ENCODE results near the gene KCNG1. TPM values are rescaled to one million over a fixed set of nuclear protein-coding genes. Genes with fewer than 3 reads are reported as not detected.

Gene KCNG1
- total and polyA plus RNA-seq, 12 donors = 0.14 to 5.3 (median 1.3) TPM; not detected in 3

DNA sequence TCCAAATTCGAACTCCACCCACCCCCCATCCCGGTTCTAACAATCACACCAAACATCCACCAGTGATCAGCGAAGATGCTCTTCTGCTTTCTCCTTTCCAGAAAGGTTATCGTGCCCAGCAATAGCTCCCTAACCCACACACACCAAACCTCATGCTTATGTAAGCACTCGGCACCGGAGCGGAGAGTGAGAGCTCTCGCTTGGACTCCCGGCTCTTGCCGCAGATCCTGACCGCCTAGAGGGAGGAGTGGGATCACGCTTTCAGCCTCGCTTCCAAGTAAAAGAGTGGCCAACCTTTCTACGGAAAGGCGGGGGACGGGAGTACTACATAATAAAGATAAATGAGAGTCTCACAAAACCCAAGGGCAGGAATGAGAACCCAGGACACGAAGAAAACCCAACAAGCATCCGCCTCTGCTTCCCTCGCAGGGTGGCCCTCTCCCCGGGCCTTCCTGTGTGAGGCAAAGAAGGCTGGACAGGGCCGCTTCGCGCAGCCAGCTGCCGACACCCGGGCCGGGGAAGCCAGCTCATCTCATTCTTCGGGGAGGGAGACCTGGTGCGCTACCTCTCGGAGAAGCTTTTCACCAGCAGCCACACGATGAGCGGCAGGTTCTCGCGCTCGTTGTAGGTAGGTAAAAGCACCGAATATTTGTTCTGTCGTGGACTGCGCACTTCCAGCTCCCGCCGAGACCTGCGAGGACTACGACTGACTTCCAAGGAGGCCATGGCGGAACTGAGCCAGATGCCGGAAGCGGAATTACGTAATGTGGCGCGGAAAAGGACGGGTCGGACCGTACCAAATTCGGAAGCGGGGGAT is 64.9 kb downstream of the KCNG1 start, which contains the start of gene DPM1:
DPM1 (minus strand) TSS at position 735 of the 817 bp plus-strand sequence; CDS start at position 726, 9 bp downstream.
- WGBS, 4 donors = 0 to 1% (median 0%) methylated on average over 41 to 52 of the region's 52 CpGs
- peaks cover 0 to 10% of the 10 kb centered on the region in 2 donors for H3K36me3 ChIP-seq (replicated peaks in 1 of 2)
- H3K4me1 ChIP-seq (replicated peaks in 1 of 2) = peaks cover 22 to 67% of the 10 kb centered on the region in 2 donors
- peak within 1 kb of the TSS; percentile 60 to 96 (median 85) for H3K4me3 ChIP-seq
- H3K27ac ChIP-seq = peak within 1 kb of the TSS; percentile 66 to 97 (median 91)
- DNase-seq = peak; percentile 88 to 95 (median 91)
- no peaks in the 10 kb centered on the region for H3K9me3 ChIP-seq (replicated peaks in 1 of 3)
- TF ChIP-seq POLR2A (IDR thresholded peaks at IDR 0.05) (peak; percentile 69 to 95), CTCF (IDR thresholded peaks at IDR 0.05) (no peak)
- H3K27me3 ChIP-seq = no peaks in the 10 kb centered on the region
- intact Hi-C loops (cut with DNase I) = no loop called here

GRCh38 chr20:50957276-50957675 is 65.6 kb downstream of the KCNG1 start:
- H3K36me3 ChIP-seq (replicated peaks in 1 of 2) = peaks cover 0 to 13% of the 10 kb centered on the region in 2 donors
- peak overlapping the region in 4 of 5 donors; percentile 89 to 97 (median 92) for H3K27ac ChIP-seq
- intact Hi-C loops (cut with DNase I) = no loop called here
- TF ChIP-seq CTCF (IDR thresholded peaks at IDR 0.05) = no peak
- TF ChIP-seq POLR2A (IDR thresholded peaks at IDR 0.05) = no peak
- no peaks in the 10 kb centered on the region for H3K27me3 ChIP-seq
- no peaks in the 10 kb centered on the region for H3K9me3 ChIP-seq (replicated peaks in 1 of 3)
- peak overlapping the region in 2 of 4 donors; percentile 81 to 96 for H3K4me3 ChIP-seq
- peak in 1 of 7 donors; percentile 57 for DNase-seq
- WGBS, 4 donors = 9 to 15% (median 11%) methylated on average over 7 of the region's 7 CpGs
- peaks cover 22 to 72% of the 10 kb centered on the region in 2 donors for H3K4me1 ChIP-seq (replicated peaks in 1 of 2)

DNA sequence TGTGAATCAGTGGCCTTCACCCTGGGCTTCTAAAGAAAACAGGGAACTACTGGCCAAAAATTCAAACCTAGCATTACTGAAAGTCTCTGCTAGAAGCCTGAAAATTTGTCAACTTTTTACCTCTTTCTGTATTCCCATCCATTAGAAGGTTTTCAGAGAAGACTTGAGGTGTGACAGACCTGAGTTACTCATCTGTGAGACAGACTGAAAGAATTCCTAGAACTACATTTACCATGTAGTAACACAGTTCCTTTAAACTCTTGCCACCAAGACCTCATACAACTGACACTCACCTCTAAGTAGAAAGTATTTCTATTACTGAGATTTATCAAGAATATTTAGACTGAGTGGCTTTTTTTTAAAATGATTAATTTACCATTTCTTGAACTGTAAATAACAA is 69.1 kb downstream of the KCNG1 start:
- Histone ChIP-seq H3K27me3 (no peaks in the 10 kb centered on the region), H3K36me3 (replicated peaks in 1 of 2) (peaks cover 0 to 32% of the 10 kb centered on the region in 2 donors), H3K4me3 (no peak overlapping the region), H3K4me1 (replicated peaks in 1 of 2) (peaks cover 22 to 65% of the 10 kb centered on the region in 2 donors), H3K27ac (peak overlapping the region in 2 of 5 donors; percentile 10 to 17), H3K9me3 (replicated peaks in 1 of 3) (no peaks in the 10 kb centered on the region)
- no peak for TF ChIP-seq POLR2A (IDR thresholded peaks at IDR 0.05)
- TF ChIP-seq CTCF (IDR thresholded peaks at IDR 0.05) = no peak
- no peak for DNase-seq
- intact Hi-C loops (cut with DNase I) = no loop called here

Other genes starting within 250 kb of the KCNG1 start
- 1 to 10 TPM in 7 of 9 donors, under 1 TPM in 2; 0.66 to 5.1 (median 2.4) TPM for gene BCAS4, start 228.0 kb downstream of the KCNG1 start, total RNA-seq
- 1 to 10 TPM; 1.0 to 1.3 (median 1.2) TPM for gene BCAS4, start 228.0 kb downstream of the KCNG1 start, polyA plus RNA-seq
- gene ADNP, start 91.7 kb downstream of the KCNG1 start, total RNA-seq = 10 to 100 TPM; 32.4 to 76.4 (median 53.5) TPM
- gene ADNP, start 91.7 kb downstream of the KCNG1 start, polyA plus RNA-seq = 10 to 100 TPM; 37.8 to 64.7 (median 54.6) TPM
- 10 to 100 TPM; 33.2 to 91.1 (median 43.6) TPM for gene DPM1, start 64.6 kb downstream of the KCNG1 start, total RNA-seq
- gene DPM1, start 64.6 kb downstream of the KCNG1 start, polyA plus RNA-seq = 100 to 1,000 TPM in 1 of 3 donors, 10 to 100 TPM in 2; 21.0 to 145 (median 23.2) TPM
- gene MOCS3, start 64.3 kb downstream of the KCNG1 start, total RNA-seq = 1 to 10 TPM; 4.2 to 7.5 (median 6.0) TPM
- 1 to 10 TPM; 1.0 to 3.3 (median 1.1) TPM for gene MOCS3, start 64.3 kb downstream of the KCNG1 start, polyA plus RNA-seq